H1 (cell line): ENCODE measurements around the gene CCNT2. TPM values are rescaled to one million over a fixed set of nuclear protein-coding genes. Genes with fewer than 3 reads are reported as not detected.

Experiments
- CBX8 ChIP-seq: fragments of 300-800, 300-1000 bp; sonication (generic); IDR thresholded peaks from 2 replicates; pipeline ENCODE4 v1.7.1; 2016; ENCODE audit warnings: low read depth, low read length, borderline replicate concordance
- polyA plus RNA-seq, 7 experiments: library from polyadenylated mRNA; depleted of rRNA in 3 of 7; stranded (reverse) in 5 of 7; unstranded in 2 of 7; fragments of >200 nt in 5 of 7; fragments of 200-250 nt in 2 of 7; gene quantifications; 1 replicate in 5 of 7; 2 replicates in 1 of 7; 4 replicates in 1 of 7; pipeline versions ENCODE4 v1.2.1 to v1.2.3, GENCODE V29; 2011 to 2013; ENCODE audit warnings: missing spikeins in 2 of 7, mixed read lengths in 2 of 7
- total RNA-seq: library from RNA; stranded (reverse); fragmentation: NEBNext Ultra II Directional; extraction: Animal tissue kit (Norgen Biotek cat#: 25700); gene quantifications from 2 replicates; pipeline ENCODE4 v1.2.1, GENCODE V29; 2021
- TF ChIP-seq, protein P1 (sequence below): fragments of 300-600 bp; sonication (generic); IDR thresholded peaks from 2 replicates; pipeline ENCODE4 v1.7.1; 2012; ENCODE audit warnings: low read length, moderate library complexity, mild to moderate bottlenecking, inconsistent platforms; ENCODE audit not compliant: insufficient replicate concordance

The CCNT2 gene
- total and polyA plus RNA-seq, 2 of the 8 experiments (the other 6 are each of a cell fraction or from before 2014, with no cell fraction given): 13.0 to 39.7 TPM

DNA sequence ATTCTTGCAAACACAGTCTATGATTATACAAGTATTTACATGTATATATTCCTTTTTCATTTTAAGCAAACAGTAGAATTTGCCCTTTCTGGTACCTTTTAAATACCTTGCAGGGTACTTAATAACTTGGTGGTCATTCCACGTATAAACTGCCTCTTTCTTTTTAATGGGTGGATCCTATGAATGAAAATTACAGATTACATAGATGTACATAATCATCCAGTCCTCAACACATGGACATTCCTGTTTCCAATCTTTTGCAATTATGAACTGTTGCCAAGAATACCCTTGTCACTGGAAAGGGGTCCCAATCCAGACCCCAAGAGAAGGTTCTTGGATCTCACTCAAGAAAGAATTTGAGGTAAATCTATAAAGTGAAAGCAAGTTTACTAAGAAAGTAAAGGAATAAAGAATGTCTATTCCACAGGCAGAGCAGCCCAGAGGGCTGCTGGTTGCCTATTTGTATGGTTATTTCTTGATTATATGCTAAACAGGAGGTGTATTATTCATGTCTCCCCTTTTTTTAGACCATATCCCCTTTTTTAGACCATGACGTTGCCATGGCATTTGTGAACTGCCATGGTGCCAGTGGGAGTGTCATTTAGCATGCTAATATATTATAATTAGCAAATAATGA is 7.7 kb upstream of the CCNT2 start (continued):
- TF ChIP-seq, protein P1, sequence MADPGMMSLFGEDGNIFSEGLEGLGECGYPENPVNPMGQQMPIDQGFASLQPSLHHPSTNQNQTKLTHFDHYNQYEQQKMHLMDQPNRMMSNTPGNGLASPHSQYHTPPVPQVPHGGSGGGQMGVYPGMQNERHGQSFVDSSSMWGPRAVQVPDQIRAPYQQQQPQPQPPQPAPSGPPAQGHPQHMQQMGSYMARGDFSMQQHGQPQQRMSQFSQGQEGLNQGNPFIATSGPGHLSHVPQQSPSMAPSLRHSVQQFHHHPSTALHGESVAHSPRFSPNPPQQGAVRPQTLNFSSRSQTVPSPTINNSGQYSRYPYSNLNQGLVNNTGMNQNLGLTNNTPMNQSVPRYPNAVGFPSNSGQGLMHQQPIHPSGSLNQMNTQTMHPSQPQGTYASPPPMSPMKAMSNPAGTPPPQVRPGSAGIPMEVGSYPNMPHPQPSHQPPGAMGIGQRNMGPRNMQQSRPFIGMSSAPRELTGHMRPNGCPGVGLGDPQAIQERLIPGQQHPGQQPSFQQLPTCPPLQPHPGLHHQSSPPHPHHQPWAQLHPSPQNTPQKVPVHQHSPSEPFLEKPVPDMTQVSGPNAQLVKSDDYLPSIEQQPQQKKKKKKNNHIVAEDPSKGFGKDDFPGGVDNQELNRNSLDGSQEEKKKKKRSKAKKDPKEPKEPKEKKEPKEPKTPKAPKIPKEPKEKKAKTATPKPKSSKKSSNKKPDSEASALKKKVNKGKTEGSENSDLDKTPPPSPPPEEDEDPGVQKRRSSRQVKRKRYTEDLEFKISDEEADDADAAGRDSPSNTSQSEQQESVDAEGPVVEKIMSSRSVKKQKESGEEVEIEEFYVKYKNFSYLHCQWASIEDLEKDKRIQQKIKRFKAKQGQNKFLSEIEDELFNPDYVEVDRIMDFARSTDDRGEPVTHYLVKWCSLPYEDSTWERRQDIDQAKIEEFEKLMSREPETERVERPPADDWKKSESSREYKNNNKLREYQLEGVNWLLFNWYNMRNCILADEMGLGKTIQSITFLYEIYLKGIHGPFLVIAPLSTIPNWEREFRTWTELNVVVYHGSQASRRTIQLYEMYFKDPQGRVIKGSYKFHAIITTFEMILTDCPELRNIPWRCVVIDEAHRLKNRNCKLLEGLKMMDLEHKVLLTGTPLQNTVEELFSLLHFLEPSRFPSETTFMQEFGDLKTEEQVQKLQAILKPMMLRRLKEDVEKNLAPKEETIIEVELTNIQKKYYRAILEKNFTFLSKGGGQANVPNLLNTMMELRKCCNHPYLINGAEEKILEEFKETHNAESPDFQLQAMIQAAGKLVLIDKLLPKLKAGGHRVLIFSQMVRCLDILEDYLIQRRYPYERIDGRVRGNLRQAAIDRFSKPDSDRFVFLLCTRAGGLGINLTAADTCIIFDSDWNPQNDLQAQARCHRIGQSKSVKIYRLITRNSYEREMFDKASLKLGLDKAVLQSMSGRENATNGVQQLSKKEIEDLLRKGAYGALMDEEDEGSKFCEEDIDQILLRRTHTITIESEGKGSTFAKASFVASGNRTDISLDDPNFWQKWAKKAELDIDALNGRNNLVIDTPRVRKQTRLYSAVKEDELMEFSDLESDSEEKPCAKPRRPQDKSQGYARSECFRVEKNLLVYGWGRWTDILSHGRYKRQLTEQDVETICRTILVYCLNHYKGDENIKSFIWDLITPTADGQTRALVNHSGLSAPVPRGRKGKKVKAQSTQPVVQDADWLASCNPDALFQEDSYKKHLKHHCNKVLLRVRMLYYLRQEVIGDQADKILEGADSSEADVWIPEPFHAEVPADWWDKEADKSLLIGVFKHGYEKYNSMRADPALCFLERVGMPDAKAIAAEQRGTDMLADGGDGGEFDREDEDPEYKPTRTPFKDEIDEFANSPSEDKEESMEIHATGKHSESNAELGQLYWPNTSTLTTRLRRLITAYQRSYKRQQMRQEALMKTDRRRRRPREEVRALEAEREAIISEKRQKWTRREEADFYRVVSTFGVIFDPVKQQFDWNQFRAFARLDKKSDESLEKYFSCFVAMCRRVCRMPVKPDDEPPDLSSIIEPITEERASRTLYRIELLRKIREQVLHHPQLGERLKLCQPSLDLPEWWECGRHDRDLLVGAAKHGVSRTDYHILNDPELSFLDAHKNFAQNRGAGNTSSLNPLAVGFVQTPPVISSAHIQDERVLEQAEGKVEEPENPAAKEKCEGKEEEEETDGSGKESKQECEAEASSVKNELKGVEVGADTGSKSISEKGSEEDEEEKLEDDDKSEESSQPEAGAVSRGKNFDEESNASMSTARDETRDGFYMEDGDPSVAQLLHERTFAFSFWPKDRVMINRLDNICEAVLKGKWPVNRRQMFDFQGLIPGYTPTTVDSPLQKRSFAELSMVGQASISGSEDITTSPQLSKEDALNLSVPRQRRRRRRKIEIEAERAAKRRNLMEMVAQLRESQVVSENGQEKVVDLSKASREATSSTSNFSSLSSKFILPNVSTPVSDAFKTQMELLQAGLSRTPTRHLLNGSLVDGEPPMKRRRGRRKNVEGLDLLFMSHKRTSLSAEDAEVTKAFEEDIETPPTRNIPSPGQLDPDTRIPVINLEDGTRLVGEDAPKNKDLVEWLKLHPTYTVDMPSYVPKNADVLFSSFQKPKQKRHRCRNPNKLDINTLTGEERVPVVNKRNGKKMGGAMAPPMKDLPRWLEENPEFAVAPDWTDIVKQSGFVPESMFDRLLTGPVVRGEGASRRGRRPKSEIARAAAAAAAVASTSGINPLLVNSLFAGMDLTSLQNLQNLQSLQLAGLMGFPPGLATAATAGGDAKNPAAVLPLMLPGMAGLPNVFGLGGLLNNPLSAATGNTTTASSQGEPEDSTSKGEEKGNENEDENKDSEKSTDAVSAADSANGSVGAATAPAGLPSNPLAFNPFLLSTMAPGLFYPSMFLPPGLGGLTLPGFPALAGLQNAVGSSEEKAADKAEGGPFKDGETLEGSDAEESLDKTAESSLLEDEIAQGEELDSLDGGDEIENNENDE: no peak
- TF ChIP-seq CBX8: no peak
